ENCODE measurements around the gene BCAS3.

- TF ChIP-seq, protein P1, sequence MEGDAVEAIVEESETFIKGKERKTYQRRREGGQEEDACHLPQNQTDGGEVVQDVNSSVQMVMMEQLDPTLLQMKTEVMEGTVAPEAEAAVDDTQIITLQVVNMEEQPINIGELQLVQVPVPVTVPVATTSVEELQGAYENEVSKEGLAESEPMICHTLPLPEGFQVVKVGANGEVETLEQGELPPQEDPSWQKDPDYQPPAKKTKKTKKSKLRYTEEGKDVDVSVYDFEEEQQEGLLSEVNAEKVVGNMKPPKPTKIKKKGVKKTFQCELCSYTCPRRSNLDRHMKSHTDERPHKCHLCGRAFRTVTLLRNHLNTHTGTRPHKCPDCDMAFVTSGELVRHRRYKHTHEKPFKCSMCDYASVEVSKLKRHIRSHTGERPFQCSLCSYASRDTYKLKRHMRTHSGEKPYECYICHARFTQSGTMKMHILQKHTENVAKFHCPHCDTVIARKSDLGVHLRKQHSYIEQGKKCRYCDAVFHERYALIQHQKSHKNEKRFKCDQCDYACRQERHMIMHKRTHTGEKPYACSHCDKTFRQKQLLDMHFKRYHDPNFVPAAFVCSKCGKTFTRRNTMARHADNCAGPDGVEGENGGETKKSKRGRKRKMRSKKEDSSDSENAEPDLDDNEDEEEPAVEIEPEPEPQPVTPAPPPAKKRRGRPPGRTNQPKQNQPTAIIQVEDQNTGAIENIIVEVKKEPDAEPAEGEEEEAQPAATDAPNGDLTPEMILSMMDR (IDR thresholded peaks at IDR 0.05) = no peak
- TF ChIP-seq POLR2A (IDR thresholded peaks at IDR 0.05) (no peak), EP300 (IDR thresholded peaks at IDR 0.05) (no peak)
These were observed 311.7 kb downstream of the BCAS3 start for GRCh38 chr17:60989379-60989778.

Measured in ovary (tissue), 3 donors.